KBM-7 (cell line): ENCODE results near the gene GRIN3B.
"Not testable (repeated sequence)": the region's sequence is repeated elsewhere in the genome, so short reads cannot be mapped to it uniquely, and the experiment has no call there.

Experiments used
- DNase-seq: peaks from one replicate; pipeline ENCODE4 v3.0.0-alpha.2; 2015
- in situ Hi-C: fragments of 300-500 bp; cut with MboI; formaldehyde crosslinking; loops from 2 replicates; pipeline ENCODE4 v1.14.3; 2020; ENCODE audit warnings: low sequenced_read_pairs, low pct_unique_long_range_greater_than_20kb, mixed read lengths

The GRIN3B gene

DNA sequence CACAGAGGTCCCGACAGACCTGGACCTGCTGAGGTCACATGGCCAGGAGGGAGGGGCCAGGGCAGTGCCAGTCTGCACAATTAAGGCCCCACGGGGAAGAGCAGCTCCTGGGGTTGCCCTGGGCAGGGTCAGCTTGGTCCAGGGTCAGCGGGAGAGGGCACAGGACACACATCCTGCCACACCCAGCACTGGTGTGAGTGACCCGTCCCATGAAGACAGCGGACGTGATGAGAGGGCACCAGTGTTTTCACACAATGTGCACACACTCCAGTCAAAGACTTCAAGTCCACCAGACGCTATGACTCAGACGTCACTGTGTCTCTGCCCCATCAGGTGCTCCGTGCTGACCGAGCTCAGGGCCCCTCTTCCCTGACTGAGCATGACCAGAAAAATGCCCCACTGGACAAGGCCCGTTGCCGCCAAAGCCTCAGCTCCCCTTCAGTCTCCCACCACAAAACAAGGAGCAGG lies 16.5 kb downstream of the GRIN3B start:
- DNase-seq = no peak
- in situ Hi-C loops = no loop called here

DNA sequence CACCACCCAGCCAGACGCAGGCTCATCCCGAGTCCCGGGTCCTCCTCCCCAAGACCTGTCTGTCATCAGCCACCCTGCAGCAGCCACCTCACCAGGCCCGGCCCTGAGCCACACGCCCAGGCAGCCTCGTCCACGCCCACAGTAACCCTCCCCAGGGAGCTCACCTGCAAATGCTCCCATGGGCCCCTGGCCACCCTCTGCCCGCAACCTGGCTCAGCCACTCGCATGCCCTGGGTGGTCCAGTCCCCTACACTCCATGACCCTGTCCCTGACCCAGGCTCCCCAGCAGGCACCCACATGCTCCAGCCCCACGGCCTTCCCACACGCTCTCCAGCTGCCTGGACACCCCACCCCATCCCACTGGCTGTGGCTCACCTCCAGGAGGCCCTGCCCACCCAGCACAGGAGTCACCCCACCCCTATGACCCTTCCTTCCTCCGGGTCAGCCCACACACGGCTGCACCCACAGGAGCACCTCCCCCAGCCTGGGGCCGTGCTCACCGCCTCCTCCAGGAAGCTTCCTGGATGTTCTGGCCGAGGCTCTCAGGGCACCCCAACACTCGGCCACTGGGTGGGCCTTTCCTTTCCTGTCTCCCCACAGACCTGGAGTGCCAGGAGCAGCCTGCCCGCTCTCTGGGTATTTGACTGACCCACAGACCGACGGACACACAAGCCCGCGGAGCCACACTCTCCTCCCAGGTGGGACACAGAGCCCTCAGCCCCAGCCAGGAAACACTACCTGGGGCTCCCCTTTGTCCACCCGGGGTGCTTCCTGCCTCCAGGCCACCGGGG lies 17.1 kb downstream of the GRIN3B start:
- in situ Hi-C loops = no loop called here
- DNase-seq = no peak

DNA sequence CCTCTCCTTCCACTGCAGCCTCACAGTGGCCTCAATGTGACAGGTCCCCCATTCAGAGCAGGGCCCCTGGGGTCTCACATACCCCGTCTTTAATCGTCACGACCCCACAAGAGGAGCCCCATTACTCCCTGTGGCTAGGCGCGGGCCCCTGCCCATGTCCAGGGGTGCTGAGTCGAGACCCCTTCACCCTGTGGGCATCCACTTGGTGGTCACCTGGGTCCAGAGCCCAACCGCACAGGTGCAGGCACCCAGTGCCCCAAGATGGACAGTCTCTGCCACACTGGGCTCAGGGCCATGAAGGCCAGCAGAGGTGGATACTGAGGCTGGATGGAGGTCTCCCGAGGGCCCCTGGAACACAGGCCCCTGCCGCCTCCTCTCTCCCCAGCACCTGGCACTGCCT lies 17.7 kb downstream of the GRIN3B start:
- in situ Hi-C loops = no loop called here
- DNase-seq = no peak

DNA sequence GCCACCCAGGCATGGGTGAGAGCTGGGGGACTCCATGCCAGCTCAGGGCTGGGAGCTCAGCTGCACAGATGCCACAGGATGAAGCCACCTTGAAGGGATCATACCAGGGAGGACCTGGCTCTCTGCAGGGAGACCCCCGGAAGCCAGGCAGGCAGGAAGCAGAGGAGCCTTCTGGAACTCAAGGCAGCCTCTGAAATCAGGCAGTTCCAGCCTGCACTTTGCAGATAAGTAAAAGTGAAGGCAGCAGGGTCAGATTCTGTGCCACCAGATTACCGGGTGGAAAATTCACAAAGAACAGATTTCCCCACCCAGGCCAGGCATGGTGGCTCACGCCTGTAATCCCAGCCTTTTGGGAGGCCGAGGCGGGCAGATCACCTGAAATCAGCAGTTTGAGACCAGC lies 18.2 kb downstream of the GRIN3B start:
- DNase-seq = no peak
- in situ Hi-C loops = no loop called here

DNA sequence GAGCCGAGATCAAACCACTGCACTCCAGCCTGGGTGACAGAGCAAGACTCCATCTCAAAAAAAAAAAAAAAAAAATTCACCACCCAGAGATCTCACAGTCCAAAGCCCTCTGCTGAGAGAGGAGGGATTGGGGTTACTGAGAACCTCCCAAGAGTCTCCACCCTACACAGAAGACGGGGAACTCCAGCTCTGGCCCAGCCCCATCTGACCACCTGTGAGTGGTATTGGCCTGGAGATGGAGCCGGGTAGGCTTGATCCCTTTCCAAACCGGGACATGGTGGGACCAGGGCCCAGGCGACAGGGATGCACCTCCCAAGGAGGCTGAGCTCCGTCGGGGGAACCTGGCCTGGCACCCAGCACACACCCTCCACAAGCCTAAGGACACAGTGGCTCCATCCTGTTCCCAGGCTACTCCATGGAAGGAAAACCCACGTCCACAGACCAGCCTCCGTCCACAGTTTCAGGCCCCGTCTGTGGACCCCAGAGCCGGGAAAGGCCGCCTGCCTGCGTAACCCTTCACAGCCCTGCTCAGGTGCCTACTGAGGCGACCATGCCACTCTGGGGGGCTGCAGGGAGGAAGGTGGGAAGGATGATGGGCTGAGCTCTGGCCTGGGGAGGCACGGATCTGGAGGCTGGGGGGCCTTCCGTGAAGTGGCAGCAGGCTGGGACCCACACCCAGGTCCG lies 18.9 kb downstream of the GRIN3B start:
- DNase-seq = no peak
- in situ Hi-C loops = no loop called here

DNA sequence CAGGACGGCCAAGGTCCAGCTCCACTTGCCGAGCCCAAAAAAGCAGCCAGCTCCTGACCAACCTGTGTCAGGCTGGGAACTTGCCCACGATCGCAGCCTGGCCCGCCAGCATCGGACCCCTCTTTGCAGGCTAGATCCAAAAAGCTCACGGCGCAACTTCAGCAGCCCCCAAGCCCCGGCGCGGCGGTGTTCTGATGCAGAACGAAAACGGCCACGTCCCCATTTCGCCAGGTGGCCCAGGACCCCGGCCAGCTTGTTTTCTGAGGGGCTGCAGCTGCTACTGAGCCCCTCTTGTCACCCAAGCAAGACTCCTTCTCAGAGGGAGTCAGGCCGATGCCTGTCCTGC lies 19.4 kb downstream of the GRIN3B start:
- in situ Hi-C loops = no loop called here
- no peak for DNase-seq

DNA sequence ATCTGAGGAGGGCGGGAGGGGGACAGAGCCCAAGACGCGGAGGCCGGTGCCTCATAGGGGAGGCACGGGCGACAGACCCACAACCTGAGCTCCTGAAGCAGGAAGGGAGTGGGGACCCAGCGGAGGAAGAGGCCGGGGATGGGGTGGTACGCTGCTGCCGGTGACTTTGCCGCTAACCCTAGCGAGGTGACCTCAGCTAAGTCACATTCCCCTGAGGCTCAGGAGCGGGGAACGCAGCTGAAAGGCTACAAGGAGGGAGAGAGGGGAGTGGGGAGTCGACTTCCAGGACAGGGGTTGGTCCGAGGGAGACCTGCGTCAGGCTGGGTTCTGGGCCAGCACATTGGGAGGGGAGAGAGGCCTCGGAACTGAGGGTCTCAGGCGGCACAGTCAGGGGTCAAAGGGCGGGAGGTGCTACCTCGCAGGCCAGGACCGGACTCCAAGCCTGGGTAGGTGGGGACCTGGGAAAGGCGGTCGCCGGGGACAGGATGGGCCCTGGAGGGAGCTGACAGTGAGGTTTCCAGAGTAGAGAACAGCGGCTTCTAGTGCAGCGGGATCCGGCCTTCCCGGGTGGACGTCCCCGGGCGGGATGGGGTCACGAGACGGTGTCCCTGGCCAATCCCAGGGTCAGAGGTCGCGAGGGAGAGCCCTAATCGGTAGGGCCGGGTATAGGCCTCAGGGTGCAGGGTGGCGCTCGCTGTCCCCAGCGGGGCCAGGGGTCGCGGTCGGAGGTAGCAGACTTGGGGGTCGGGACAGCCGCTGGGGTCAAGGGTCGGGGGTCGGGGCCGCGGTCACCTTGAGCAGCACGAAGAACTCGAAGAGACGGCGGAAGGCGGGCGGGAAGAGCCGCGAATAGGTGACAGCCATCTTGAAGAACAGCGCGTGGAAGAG lies 20.0 kb downstream of the GRIN3B start:
- no peak for DNase-seq
- in situ Hi-C loops = no loop called here

DNA sequence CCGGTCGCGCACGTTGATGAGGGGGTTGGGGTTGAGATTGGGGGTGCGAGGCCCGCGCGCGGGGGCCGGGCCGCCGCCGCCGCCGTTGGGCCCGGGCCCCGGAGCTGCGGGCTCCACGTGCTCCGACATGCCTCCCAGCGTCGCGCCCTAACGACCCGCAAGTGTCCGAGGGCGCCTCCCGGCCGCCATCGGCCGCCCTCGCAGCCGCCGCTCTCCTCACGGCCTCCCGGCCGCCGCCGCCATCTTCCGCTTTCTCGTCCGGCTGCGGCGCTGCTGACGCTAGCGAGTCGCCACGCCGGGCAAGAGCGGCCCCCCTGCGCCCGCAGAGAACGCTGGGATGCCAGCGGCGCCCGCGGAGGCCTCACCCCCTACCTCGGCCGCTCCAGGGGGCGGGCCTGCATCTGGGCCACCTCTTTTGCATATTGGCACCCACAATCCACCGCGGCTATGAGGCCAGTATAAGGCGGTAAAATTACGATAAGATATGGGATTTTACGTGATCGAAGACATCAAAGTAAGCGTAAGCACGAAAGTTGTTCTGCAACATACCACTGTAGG lies 20.7 kb downstream of the GRIN3B start, which contains the start of gene TMEM259:
TSS of gene TMEM259 (minus strand) at position 256 of the 558 bp plus-strand sequence. CDS start at position 129, 127 bp downstream.
- in situ Hi-C loops = no loop called here

DNA sequence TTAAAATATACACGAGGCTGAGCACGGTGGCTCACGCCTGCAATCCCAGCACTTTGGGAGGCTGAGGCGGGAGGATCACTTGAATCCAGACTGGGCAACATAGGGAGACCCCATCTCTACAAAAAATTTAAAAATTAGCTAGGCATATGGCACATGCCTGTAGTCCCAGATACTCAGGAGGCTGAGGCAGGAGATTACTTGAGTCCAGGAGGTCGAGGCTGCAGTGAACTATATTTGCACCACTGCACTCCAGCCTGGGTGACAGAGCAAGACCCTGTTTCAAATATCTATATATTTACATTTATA lies 23.6 kb downstream of the GRIN3B start:
- DNase-seq, in situ Hi-C loops: not testable (repeated sequence)

More for the DNA sequence above, 20.7 kb downstream of the GRIN3B start, which contains the start of gene TMEM259:
- peak; percentile 97 for DNase-seq

DNA sequence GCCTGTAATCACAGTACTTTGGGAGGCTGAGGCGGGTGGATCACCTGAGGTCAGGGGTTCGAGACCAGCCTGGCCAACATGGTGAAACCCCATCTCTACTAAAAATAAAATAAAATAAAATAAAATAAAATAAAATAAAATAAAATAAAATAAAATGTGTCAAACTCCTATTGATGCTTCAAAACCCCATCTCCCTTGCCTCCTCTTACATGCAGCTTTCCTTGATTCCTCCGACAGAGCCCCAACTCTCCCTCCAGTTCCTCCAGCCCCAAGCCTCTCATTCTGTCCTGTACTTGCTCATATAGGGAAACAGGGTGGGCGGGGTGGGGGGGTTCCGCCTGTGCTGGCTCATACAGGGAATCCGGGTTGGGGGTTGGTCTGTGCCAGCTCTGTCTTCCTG lies 24.9 kb downstream of the GRIN3B start:
- DNase-seq, in situ Hi-C loops: not testable (repeated sequence)

DNA sequence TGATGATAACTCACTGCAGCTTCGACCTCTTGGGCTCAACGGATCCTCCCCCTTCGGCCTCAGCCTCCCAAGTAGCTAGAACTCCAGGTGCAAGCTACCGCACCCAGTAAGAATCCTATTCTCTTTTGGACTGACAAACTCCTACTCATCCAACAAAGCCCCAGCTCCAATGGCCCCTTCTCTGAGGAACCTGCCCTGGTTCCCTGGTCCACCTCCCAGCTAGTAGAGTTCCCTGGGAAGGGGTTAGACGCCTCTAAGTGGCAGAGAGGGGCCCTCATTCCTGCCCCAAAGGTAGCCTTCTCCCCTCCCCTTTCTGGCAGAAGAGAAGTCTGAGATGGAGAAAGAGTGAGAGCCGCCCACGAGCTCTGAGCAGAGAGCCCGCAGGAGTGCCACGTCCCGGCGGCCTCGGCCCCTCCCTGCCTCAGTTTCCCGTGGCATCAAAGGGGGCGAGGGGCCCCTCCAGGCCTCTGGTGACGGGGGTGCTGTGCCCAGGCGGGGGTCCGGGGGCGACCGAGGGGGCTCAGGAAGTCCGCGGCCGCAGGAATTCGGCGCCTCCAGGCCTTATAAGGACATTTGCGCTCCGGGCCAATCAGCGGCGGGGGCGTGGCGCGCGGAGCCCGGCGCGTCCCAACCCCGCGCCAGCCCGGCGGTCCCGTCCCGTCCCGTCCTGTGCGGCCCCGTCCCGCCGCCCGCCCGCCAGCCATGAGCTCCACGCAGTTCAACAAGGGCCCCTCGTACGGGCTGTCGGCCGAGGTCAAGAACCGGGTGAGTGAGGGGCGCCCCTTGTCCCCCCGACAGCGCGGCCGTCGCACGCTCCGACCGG lies 26.0 kb downstream of the GRIN3B start, which contains the start of gene CNN2:
TSS of gene CNN2 (plus strand) at position 649 of the 823 bp plus-strand sequence. CDS start at position 703, 54 bp downstream.
- in situ Hi-C loops = no loop called here
- DNase-seq = peak; percentile 71

DNA sequence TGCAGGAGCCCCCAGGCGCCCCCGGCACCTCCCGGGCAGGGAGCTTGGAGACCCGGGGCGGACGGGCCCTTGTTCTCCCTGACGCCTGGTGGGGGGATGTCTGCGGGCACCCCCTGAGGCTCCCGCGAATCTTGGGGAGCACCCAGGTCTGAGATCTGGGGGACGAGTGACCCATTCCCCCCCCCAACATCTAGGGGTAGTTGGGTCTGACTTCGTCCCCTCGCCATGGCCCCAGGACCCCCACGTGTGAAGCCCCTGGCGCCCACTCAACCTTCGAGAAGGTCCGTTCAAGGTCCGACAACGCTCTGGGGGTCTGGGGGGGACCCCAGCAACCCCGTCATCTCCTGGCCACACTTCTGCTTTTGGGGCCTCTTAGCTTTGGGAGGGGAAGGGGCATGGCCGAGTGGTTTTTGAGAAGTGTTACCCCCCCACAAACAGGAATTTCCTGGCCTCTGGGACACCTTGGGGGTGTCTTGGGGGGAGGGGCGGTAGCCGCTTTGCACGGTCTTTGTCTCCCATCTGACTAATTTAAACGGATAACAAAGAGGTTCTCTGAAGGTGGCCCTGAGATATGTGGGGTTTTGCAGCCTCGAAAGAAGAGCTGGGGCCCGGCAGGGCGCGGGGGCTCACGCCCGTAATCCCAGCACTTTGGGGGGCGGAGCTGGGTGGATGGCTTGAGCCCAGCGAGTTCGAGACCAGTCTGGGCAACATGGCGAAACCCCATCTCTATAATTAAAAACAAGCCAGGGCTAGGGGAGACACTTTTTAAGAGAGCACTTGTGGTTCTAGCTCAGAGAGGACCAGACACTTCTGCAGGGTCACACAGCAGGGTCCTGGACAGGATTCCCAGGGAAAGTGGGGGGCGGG lies 26.8 kb downstream of the GRIN3B start:
- peak; percentile 63 for DNase-seq

DNA sequence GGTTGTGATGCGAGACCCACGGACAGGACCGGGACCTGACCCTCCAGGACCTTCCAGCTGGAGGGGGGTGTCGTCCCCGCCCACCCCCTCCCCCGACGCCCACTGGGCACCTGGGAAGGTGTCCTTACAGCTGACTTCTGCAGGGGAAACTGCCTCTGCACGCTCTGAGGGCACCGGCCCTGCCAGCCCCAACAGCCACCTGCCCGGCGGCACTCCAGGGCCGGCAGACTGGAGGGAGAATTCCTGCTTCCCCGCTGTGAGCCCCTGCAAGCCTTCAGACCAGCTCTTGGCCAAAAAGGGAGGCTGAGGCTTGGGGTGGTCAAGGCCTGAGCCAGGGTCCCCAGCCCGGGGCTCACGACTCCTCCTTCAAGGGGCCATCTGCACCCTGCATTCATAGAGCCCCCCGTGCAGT lies 27.4 kb downstream of the GRIN3B start:
- in situ Hi-C loops = no loop called here
- DNase-seq = no peak

More for the DNA sequence above, 26.8 kb downstream of the GRIN3B start:
- in situ Hi-C loops = no loop called here

DNA sequence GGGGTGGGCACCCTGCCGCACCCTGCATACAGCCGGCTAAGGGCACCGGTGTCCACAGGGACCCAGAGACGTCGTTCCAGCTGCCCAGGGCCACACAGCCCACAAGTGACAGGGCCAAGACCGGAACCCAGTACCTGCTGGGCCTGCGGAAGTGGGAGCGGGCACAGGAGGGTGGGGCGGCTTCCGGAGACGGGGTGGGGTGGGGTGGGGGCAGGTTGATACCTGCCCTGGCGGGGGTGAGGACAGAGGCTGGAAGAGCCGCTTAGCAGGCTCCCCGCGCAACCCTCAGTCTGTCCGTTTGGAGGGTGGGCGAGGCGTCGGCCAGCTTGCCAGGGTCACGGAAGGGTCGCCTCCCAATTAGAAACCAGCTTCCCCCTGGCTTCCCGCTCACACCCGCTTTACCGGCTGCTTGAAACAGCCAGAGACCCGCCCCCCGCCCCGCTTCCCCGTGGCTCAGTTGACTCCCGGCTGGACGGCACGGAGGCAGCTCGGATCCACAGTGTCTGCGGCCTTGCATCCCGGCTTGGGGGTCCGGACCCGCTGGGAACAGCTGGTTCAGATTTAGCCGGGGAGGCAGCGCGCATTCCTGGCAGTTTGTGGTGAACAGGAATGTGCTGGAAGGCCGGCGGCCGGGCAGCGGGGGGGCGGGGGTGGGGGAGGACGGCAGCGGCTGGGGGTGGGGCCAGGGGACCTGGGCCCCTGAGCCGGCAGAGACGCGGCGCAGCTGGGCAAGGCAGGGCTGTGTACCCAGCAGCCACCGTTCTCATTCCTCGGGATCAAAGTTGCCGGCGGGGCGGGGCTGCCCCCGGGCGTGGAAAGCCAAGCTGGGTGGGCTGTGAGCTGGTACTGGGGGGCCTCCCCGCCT lies 28.1 kb downstream of the GRIN3B start:
- in situ Hi-C loops = no loop called here
- DNase-seq = peak; percentile 58

DNA sequence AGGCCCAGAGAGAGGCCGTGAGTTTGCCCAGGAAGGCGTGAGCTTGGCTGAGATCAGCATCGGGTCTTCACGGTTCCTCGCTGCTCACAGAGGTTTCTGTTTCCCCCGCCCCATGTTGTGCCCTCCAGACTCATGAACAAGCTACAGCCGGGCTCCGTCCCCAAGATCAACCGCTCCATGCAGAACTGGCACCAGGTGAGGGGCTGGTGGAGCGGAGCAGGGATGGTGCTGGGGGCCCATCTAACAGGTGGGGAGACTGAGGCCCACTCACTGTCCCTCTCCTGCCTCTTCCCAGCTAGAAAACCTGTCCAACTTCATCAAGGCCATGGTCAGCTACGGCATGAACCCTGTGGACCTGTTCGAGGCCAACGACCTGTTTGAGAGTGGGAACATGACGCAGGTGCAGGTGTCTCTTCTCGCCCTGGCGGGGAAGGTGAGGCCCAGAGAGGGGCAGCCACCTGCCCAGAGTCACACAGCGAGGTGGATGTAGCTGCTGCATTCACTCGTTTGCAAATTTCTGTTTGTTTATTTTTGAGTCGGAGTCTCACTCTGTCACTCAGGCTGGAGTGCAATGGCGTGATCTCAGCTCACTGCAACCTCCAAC lies 32.1 kb downstream of the GRIN3B start:
- in situ Hi-C loops = no loop called here
- DNase-seq = no peak

DNA sequence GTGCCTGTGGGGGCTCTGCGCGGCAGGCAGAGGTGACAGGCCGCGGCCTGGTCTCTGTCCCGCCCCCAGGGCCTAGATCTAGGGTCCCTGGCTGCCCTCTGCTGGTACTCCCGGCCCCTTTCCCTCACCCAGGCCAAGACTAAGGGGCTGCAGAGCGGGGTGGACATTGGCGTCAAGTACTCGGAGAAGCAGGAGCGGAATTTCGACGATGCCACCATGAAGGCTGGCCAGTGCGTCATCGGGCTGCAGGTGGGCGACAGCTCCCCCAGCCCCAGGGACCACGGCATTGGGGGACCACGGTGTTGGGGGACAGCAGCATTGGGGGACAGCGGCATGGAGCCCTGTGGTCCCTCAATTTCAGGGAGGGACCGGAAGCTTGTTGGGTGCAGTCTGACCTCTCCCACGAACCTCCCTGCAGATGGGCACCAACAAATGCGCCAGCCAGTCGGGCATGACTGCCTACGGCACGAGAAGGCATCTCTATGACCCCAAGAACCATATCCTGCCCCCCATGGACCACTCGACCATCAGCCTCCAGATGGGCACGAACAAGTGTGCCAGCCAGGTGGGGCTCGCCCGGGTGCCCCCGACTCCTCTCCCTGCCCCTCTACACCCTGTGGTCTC lies 35.9 kb downstream of the GRIN3B start:
- in situ Hi-C loops = no loop called here
- DNase-seq = no peak
